Femur (tissue), 1 donor: ENCODE data around the gene CHMP6.
A peak's percentile ranks its signal among the peaks of the same experiment; 100 is the strongest.

Experiments
- DNase-seq: peaks from one replicate; pipeline ENCODE4 v3.0.0-alpha.2; 2017

CHMP6 gene

DNA sequence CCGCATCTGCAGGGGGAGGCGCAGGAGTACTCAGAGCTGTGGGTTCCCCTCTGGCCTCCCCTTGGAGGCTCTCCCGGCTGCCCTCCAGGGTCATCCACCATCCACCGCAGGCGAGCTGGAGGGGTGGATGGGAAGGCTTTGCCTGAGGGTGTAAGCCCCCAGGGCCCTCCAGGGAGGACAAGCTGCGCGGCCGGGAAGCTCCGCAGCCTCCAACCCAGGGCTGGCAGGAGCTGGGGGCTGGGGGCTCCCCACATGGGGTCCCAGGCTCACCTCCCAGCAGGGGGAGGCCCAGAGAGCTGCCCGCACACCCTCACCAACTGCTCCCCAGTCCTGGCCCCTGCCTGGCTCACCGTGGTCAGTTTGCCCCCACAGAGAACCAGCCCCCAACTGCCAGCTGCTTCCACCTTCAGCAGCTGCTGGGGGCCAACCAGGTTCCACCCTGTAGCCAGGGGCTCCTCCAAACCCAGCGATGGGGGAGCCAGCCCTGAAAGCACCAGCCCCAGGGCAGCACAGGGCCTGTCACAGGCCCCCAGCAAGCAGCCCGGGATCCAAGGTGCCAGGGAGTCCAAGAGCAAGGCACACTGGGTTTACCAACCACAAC is 19.8 kb upstream of the CHMP6 start:
- peak; percentile 26 for DNase-seq

DNA sequence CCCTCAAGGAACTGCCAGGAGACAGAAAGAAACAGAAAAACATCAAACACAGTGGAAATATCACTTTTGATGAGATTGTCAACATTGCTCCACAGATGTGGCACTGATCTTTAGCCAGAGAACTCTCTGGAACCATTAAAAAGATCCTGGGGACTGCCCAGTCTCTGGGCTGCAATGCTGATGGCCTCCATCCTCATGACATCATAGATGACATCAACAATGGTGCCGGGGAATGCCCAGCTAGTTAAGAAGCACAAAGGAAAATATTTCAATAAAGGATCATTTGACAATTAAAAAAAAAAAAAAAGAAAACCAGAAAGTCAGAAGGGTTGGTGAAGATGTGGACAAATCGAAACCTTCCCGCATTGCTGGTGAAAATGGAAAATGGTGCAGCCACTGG is 14.9 kb upstream of the CHMP6 start:
- no peak for DNase-seq

- no peak for DNase-seq
Observed at GRCh38 chr17:80977172-80977571, 14.5 kb upstream of the CHMP6 start.

- DNase-seq = peak; percentile 27
Observed at GRCh38 chr17:80978499-80979497, 12.8 kb upstream of the CHMP6 start.

DNA sequence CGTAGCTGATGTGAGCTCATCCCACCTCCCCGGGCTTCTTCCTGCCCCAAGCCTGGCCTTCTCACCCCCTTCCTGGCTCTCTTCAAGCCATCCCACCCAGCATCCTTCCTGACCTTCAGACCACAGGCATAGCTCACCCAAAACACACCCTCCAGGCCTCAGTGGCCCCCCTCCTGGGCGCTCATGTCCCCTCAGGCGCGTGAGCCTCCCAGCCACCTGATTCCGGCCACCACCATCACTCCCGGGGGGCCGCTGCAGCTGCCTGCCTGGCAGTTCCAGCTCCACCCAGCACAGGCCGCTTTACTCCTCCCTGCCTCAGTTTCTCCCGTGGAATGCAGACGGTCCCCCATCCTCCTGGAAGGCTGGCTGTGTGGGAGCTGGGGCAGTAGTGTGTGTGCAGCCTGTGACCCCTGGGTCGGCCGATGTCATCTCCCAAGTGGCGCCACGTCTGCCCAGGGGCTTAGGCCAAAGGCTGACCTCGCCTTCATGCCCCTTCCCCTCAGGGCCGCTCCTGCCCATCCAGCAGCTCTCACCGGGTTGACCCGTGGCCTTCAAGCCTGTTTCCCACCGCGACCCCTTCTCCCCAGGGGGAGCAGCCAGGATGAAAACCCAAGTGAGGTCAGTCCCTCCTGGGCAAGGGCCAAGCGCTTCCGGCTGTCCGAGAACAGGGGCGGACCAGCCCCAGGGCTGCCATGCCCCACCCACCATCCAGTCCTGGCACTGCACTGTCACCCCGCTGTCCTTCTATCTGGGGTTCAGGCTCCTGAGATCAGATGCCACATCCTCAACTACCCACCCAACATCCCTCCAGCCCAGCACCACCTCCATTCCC is 11.9 kb upstream of the CHMP6 start:
- DNase-seq = peak; percentile 23

GRCh38 chr17:80980397-80981061 is 11.1 kb upstream of the CHMP6 start:
- DNase-seq = peak; percentile 7

DNA sequence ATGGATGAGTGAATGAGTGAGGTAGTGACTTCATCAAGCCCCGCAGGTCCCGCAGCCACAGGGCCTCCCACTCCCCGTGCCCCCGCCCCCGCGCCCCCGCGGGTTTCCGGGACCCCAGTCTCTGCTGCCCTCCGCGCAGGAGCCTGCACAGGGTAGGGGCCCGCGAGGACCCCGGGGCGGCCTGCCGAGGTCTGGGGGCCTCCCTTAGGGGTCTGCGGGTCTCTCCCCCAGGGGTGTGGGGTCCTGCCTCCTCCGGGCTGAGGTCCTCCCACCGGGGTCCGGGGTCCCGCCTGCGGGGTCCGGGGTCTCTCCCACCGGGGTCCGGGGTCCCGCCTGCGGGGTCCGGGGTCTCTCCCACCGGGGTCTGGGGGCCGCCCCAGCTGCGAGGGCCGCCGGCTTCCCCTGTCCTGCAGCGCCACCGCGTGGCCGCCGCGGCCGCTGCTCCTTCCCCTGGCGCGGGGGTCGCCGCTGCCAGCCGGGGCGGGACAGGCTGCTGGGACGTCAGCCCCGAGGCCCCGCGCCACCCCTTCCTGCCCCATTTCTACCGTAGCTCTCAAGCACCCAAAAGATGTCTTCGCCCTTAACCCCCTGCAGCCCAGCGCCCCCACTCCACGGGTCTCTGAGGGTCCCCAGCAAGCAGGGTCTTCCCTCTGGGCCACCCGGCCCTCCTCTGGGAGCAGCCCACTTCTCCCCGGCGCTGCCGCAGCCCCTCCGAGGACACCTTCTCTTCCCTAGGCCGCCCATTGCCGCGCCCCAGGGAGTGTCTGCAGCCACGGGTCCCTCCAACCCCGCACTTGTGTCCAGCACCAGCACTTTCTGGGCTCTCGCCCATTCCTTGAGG is 10.4 kb upstream of the CHMP6 start:
- DNase-seq = peak; percentile 44

- DNase-seq = peak; percentile 25
Observed at GRCh38 chr17:80981929-80982425, 9.7 kb upstream of the CHMP6 start.

DNA sequence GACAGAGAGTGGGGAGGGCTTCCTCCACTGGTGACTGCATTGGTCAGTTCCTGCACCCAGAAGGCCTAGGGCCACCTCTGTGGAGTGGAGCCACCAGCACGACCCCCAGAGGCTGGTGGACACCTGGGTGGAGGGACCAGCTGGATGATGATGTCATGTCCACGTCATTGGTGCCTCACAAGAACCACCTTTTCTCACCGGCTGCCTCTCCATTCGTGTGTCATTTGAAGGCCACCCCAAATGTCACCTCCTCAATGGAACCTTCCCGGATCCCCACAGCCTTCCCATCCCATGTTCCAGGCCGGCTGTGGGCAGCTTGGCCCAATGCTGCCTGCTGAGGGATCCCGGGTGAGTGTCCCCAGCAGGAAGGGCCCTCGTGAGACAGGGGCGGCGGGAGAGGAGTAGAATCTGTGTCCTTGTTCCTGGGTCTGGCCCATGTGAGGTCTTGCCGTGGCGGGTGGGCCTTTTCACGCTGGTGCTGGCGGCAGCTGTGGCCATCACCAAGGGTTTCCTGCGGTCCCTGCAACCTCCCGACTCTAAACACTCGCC is 9.1 kb upstream of the CHMP6 start:
- DNase-seq = peak; percentile 23

DNA sequence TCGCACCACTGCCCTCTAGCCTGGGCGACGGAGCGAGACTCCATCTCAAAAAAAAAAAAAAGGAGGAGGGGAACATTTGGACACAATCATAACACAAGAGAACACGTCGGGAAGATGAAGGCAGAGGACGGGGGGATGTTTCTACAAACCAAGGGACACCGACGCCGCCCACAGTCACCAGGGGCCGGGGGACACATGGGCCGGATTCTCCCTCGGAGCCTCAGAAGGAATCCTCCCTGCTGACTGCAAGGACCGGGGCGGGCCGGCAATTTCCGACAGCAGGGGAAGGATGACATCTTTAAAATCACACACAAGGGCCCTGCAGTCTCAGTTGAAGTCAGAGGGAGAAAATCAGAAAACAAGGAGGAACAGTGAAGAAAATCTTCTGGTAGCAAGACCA is 8.1 kb upstream of the CHMP6 start:
- peak; percentile 10 for DNase-seq

DNA sequence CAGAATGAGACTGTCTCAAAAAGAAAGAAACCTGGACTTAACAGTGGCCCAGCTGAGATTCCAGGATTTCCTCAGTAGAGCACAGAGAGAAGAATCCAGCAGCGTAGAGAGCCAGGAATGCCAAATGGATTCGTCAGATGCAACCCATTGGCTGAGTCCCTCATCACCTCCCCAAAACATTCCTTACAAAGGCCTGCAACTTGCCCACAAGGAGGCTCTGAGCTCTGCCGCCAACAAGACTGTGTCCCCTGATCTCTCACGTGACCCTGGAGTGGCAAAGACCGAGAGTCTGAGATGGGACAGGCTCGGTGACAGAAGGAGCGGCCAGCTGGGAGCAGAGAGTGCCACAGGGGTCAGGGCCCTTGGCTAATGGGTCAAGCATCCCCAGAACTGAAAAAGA is 6.9 kb upstream of the CHMP6 start:
- peak; percentile 39 for DNase-seq

DNA sequence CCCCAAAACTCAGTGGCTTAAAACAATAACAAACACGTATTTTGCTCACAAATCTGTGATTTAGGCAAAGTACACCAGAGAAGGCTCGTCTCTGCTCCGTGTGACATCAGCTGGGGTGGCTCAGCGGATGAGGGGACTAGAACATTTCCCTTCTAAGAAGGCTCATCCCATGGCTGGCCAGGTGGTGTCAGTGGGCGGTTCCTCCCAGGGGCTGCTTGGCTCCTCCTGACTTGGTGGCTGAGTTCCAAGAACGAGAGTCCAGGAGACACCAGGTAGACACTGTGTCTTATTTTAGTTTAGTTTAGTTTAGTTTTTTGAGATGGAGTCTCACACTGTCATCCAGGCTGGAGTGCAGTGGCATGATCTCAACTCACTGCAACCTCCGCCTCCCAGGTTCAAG is 5.6 kb upstream of the CHMP6 start:
- no peak for DNase-seq

GRCh38 chr17:80986816-80987475 is 4.7 kb upstream of the CHMP6 start:
- DNase-seq = peak; percentile 50

DNA sequence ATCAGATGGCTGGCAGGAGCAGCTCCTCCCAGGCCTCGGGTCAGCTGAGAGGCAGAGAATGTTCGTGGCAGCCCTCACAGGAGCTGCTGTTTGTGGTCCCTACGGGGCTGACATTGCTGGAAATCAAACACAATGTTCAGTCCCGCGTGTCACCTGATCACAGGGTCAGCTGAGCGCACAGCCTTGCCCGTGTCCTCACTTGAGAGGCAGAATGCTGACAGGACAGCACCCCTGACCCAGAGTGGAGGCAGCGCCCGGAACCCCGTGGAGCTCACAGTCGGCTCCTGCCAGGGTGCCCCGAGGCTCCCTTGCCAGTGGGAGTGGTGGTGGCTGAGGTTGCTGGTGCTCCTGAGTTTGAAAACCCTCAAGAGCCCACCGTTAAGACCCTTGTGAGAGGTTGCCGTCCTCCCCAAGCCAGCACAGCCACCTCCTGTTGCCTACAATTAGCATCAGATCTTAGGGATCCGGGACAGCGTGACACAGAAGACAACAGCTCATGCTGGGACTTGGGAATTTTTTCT is 3.6 kb upstream of the CHMP6 start:
- DNase-seq = peak; percentile 21

DNA sequence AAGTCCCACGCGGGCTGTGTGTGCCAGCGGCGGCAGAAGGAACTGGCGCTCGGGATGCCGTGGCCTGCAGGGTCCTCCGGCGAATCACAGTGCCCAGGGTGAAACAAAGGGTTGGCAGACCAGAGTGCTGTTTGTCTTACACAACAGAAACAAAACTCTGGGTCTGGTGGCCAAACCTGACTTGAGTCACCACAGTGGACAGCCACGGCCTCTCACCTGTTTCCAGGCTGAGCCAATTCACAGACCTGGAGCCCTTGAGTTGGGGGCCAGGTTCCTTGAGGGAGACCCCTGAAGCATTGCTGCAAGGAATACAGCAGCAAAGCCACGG is 2.1 kb upstream of the CHMP6 start:
- DNase-seq = no peak

DNA sequence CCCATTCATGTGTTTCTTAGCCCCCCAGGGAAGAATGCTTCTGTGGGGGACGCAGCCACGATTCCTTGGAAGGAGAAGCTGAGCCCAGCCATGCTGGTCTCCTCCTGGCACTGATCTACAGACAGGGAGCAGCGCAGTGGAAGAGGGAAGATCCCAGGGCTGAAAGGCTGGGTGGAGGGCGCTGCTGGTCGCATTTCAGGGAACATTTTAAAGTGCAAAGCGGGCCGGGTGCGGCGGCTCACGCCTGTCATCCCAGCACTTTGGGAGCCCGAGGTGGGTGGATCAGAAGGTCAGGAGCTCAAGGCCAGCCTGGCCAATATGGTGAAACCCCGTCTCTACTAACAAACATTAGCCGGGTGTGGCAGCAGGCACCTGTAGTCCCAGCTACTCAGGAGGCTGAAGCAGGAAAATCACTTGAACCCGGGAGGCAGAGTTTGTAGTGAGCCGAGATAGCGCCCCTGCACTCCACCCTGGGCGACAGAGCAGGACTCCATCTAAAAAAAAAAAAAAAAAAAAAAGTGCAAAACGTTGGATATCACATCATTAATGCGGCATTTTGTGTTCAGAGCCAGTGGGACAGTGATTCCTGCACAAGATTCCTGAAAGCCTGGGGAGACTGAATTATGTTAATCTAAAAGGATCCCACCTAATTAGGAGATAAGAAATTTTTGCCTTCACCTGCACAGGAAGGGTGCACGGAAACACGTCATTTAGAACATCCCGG is 558 bp upstream of the CHMP6 start:
- no peak for DNase-seq

DNA sequence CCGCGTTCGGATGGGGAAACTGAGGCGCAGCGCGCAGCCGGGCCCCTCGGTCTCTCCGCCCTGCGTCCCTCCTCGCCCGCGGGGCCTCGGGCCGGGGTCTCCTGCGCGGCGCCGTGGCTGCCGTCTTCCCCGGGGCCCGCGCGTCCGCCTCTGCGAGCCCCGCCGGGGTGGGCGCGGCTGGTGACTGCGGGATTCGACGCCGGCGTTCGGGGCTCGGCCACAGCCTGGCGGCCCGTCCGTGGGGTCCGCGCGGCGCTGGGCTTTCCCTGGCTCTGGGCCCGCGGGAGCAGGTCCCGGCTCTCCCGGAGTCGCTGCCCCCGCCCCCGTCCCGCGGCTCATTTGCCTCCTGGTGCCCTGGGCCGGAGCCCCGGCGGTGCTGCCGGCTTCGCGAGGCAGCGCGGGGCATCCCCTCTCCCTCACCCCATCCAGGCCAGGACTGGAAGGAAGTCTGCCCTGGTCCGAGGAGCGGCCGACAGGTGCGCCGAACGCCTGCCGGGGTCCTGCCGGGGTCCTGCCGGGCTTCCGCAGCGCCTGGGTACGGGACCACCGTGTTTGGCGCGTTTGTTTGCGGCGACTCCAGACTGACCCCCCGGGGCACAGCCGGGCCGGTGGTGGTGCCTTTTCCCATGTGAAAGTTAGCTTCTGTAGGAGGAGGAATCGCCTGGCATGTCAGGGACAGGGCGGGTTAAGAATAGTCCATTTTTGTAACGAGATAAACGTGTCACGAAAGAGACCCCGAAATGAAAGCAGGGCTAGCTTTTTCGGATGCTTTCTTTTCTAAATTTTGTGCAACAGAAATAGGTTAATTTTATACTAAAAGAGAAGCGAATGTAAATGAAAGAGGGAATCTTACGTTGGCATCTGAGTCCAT is 671 bp downstream of the CHMP6 start:
- no peak for DNase-seq

DNA sequence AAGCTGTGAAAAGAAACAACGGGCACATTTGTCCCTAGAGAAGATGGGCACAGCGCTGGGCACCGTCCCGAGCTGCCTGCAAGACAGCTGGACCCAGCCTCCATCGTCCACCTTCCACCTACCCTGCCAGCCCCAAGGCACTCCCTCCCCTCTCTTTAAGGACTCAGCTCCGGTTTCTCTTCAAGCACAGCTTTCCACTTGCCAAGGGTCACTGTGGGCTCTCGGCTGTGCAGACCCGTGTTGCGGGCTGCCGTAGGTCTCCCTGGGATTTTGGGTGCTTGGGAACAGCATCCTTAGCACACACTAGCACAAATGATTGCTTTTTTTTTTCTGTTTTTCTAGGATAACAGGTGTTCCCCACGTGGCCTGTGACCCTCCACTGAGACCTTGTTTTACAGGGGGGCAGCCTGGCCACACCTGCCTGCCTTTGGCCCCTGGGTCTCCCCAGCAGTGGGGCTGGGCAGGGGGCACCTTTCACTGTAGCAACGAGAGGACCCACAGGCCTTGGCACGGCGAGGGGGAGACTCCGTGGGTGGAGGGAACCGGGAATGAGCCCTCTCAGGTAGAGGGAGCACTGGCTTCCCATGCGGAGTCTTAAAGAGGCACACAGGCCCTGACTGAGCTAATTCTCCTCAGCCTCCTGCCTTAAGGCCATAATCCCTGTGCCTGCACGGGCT is 1.4 kb downstream of the CHMP6 start:
- DNase-seq = no peak
